Hepatocyte (in vitro differentiated cells): ENCODE results near the gene FAM221A. TPM values are rescaled to one million over a fixed set of nuclear protein-coding genes. Genes with fewer than 3 reads are reported as not detected.
A peak's percentile ranks its signal among the peaks of the same experiment; 100 is the strongest.

ENCODE experiments used
- DNase-seq: peaks from one replicate; pipeline ENCODE4 v3.0.0-alpha.2; 2016; ENCODE audit warnings: low spot score
- H2AFZ ChIP-seq: fragments of 200-600 bp; sonication (generic); 2 replicates; pipeline ENCODE4 v1.6.0; 2016; ENCODE audit warnings: antibody characterized with exemption, mild to moderate bottlenecking
- H3K27ac ChIP-seq: fragments of 200-600 bp; sonication (generic); 2 replicates; pipeline ENCODE4 v1.5.1; 2016; ENCODE audit warnings: mild to moderate bottlenecking
- H3K27me3 ChIP-seq: fragments of 200-600 bp; sonication (generic); 2 replicates; pipeline ENCODE4 v1.6.1; 2016
- H3K36me3 ChIP-seq: fragments of 200-600 bp; sonication (generic); replicated peaks from 2 replicates; pipeline ENCODE4 v1.5.1; 2016; ENCODE audit warnings: low read depth; ENCODE audit not compliant: insufficient read depth
- H3K4me1 ChIP-seq: fragments of 200-600 bp; sonication (generic); 2 replicates; pipeline ENCODE4 v1.5.1; 2016; ENCODE audit warnings: mild to moderate bottlenecking, moderate library complexity; ENCODE audit not compliant: insufficient read depth
- H3K4me2 ChIP-seq: fragments of 200-600 bp; sonication (generic); 2 replicates; pipeline ENCODE4 v1.6.0; 2016
- H3K4me3 ChIP-seq: fragments of 200-600 bp; sonication (generic); 2 replicates; pipeline ENCODE4 v1.5.1; 2016; ENCODE audit warnings: mild to moderate bottlenecking
- H3K79me2 ChIP-seq: fragments of 200-600 bp; sonication (generic); 2 replicates; pipeline ENCODE4 v1.6.0; 2017; ENCODE audit warnings: mild to moderate bottlenecking
- H3K9me2 ChIP-seq: fragments of 200-600 bp; sonication (generic); replicated peaks from 2 replicates; pipeline ENCODE4 v1.6.0; 2017; ENCODE audit warnings: mild to moderate bottlenecking; ENCODE audit not compliant: insufficient read depth
- H3K9me3 ChIP-seq: fragments of 200-600 bp; sonication (generic); 2 replicates; pipeline ENCODE4 v1.5.1; 2016; ENCODE audit warnings: low read depth, mild to moderate bottlenecking
- H4K20me1 ChIP-seq: fragments of 200-600 bp; sonication (generic); 2 replicates; pipeline ENCODE4 v1.6.0; 2016; ENCODE audit warnings: mild to moderate bottlenecking; ENCODE audit not compliant: insufficient read depth, poor library complexity, severe bottlenecking
- EZH2 ChIP-seq: fragments of 200-600 bp; sonication (generic); IDR thresholded peaks from 2 replicates; pipeline ENCODE4 v1.6.1; 2016; ENCODE audit warnings: antibody characterized with exemption, mild to moderate bottlenecking, borderline replicate concordance
- EZH2phosphoT487 ChIP-seq: fragments of 200-600 bp; sonication (generic); IDR thresholded peaks from one replicate; pipeline ENCODE4 v1.6.1; 2018; ENCODE audit warnings: antibody characterized with exemption, mild to moderate bottlenecking, low read depth, moderate library complexity; ENCODE audit not compliant: unreplicated experiment, severe bottlenecking
- WGBS: methylation state at CpG from one replicate; pipeline ENCODE4 v1.1.6; 2016; ENCODE audit warnings: low lambda C conversion rate; ENCODE audit errors: missing lambda C conversion rate; 5-methylcytosine and 5-hydroxymethylcytosine counted together
- polyA plus RNA-seq: library from polyadenylated mRNA; unstranded; fragments of >200 nt; fragmentation: Nextera tagmentation; extraction: Ambion mirVana; gene quantifications from 2 replicates; pipeline ENCODE4 v1.2.1, GENCODE V29; 2016
- total RNA-seq: library from RNA; depleted of rRNA; stranded (reverse); fragments of >200 nt; gene quantifications from 2 replicates; pipeline ENCODE4 v1.2.3, GENCODE V29; 2014
- TF ChIP-seq, protein P1 (sequence below): fragments of 200-600 bp; sonication (generic); IDR thresholded peaks from 2 replicates; pipeline ENCODE4 v1.5.1; 2016; ENCODE audit warnings: antibody characterized with exemption, mild to moderate bottlenecking; ENCODE audit not compliant: poor library complexity

The FAM221A gene
- total and polyA plus RNA-seq, 2 experiments from 2014 or later, result 9.2 to 17.5 TPM

DNA sequence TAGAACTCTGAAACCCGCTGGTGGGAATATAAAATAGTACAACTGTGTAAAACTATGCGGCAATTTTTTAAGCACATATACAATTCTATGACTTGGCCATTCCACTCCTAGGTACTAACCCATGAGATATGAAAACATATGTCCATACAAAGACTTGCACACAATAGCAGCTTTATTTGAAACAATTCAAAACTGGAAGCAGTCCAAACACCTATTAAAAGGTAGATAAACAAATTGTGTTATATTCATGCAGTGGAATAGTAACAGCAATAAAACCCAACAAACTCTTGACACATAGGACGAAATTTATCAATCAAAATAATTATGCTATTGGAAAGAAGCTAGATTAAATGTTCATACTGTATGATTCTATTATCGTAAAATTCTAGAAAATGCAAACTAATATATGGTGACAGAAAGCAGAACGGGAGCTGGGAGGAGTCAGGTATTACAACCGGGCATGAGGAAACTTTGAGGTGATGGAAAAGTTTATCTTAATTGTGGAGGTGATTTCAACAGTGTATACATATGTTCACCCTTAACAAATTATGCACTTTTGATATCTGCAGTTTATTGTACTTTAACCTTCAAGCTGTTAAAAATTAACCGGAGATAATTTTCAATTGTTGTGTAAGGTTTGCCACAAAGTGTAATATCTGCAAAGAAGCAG is 29.2 kb downstream of the FAM221A start:
- WGBS, result 70% methylated on average over 7 of the region's 7 CpGs

DNA sequence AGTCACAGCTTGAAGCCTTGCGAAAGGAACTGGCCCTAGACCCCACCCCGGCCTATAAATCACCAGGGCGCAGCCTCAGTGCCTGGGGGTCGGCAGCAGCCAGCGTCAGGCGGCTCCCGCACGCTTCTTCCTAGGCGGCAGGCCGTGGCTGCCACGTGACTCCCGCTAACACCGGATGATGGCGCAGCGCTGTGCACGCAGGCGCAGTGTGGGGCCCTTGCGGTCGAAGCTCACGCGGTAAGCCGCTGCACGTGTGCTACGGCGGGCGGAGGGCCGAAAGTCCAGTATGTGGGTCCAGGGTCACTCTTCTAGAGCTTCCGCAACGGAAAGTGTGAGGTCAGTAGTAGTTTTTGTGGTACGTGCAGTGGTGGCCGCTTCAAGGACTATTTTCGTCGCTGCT is 30.0 kb downstream of the FAM221A start, which contains the start of gene STK31:
STK31 (plus strand) TSS at position 220 of the 400 bp plus-strand sequence; CDS start at position 287, 67 bp downstream.
- no peaks in the 10 kb centered on the region for H3K27me3 ChIP-seq
- no peaks in the 10 kb centered on the region for H3K9me2 ChIP-seq
- H3K4me3 ChIP-seq, result no peak within 1 kb of the TSS
- peak within 1 kb of the TSS; percentile 46 for H3K27ac ChIP-seq
- TF ChIP-seq EZH2phosphoT487 (no peak), EZH2 (no peak)
- TF ChIP-seq, protein P1, sequence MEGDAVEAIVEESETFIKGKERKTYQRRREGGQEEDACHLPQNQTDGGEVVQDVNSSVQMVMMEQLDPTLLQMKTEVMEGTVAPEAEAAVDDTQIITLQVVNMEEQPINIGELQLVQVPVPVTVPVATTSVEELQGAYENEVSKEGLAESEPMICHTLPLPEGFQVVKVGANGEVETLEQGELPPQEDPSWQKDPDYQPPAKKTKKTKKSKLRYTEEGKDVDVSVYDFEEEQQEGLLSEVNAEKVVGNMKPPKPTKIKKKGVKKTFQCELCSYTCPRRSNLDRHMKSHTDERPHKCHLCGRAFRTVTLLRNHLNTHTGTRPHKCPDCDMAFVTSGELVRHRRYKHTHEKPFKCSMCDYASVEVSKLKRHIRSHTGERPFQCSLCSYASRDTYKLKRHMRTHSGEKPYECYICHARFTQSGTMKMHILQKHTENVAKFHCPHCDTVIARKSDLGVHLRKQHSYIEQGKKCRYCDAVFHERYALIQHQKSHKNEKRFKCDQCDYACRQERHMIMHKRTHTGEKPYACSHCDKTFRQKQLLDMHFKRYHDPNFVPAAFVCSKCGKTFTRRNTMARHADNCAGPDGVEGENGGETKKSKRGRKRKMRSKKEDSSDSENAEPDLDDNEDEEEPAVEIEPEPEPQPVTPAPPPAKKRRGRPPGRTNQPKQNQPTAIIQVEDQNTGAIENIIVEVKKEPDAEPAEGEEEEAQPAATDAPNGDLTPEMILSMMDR, result no peak
- no peaks in the 10 kb centered on the region for H3K79me2 ChIP-seq
- H3K4me2 ChIP-seq, result peak within 1 kb of the TSS; percentile 49
- H3K4me1 ChIP-seq, result no peaks in the 10 kb centered on the region
- H4K20me1 ChIP-seq, result no peaks in the 10 kb centered on the region
- no peak for DNase-seq
- no peak within 1 kb of the TSS for H2AFZ ChIP-seq
- peaks cover 11% of the 10 kb centered on the region for H3K9me3 ChIP-seq
- H3K36me3 ChIP-seq, result no peaks in the 10 kb centered on the region
- 96% methylated on average over 32 of the region's 33 CpGs for WGBS

More for the DNA sequence above, 29.2 kb downstream of the FAM221A start:
- Histone ChIP-seq H3K4me1 (no peaks in the 10 kb centered on the region), H3K9me3 (peaks cover 11% of the 10 kb centered on the region), H3K4me3 (no peak overlapping the region), H3K36me3 (no peaks in the 10 kb centered on the region), H3K9me2 (no peaks in the 10 kb centered on the region), H4K20me1 (no peaks in the 10 kb centered on the region), H3K27me3 (no peaks in the 10 kb centered on the region), H3K79me2 (no peaks in the 10 kb centered on the region), H3K27ac (peak overlapping the region; percentile 46), H2AFZ (no peak overlapping the region), H3K4me2 (peak overlapping the region; percentile 49)
- no peak for TF ChIP-seq EZH2
- no peak for TF ChIP-seq EZH2phosphoT487
- TF ChIP-seq, protein P1, result no peak
- DNase-seq, result peak; percentile 20

- no peaks in the 10 kb centered on the region for H3K79me2 ChIP-seq
- H3K9me2 ChIP-seq, result no peaks in the 10 kb centered on the region
- no peak overlapping the region for H3K27ac ChIP-seq
- H3K4me2 ChIP-seq, result no peak overlapping the region
- TF ChIP-seq EZH2 (no peak), EZH2phosphoT487 (no peak)
- TF ChIP-seq, protein P1, result peak; percentile 73
- H2AFZ ChIP-seq, result no peak overlapping the region
- H3K4me1 ChIP-seq, result no peaks in the 10 kb centered on the region
- no peaks in the 10 kb centered on the region for H4K20me1 ChIP-seq
- H3K27me3 ChIP-seq, result no peaks in the 10 kb centered on the region
- DNase-seq, result peak; percentile 71
- H3K9me3 ChIP-seq, result no peaks in the 10 kb centered on the region
- 56% methylated on average over 8 of the region's 8 CpGs for WGBS
- H3K4me3 ChIP-seq, result no peak overlapping the region
- no peaks in the 10 kb centered on the region for H3K36me3 ChIP-seq
Measured at GRCh38 chr7:23712368-23713284, 32.6 kb downstream of the FAM221A start.
